ENCODE data around the gene GALNT7.

Gene GALNT7

GRCh38 chr4:173189117-173189693 lies 20.6 kb downstream of the GALNT7 start:
- Histone ChIP-seq H3K36me3 (no peaks in the 10 kb centered on the region), H3K27me3 (ENCODE audit: insufficient read depth, low read depth, severe bottlenecking) (no peaks in the 10 kb centered on the region)
- no peak for DNase-seq

DNA sequence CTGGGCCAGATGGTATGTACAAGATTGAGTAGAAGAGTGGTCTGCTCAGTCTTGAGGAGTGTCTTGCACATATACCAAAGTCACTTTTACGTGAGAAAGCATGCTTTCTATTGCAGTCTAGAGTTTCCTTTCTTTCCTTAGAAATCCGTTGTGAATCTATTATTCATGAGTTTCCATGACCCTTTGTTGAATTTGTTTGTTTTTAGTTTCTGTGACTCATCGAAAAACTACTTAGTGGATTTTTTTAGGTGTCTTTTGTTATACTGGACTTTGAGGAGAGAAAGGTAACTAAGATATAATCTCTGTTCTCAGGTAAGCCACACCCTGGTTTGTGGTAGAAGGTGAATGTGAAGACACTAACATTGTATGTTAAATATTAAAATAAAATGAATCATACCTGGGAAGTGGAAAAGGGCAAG lies 23.0 kb downstream of the GALNT7 start:
- no peak for DNase-seq
- Histone ChIP-seq H3K27ac (no peak overlapping the region), H3K4me3 (ENCODE audit: low read depth, low read length) (no peak overlapping the region)

More at GRCh38 chr4:173189117-173189693, 20.6 kb downstream of the GALNT7 start:
- no peaks in the 10 kb centered on the region for H3K9me3 ChIP-seq (ENCODE audit: severe bottlenecking)
- no peak overlapping the region for H3K27ac ChIP-seq
- TF ChIP-seq, protein P1, sequence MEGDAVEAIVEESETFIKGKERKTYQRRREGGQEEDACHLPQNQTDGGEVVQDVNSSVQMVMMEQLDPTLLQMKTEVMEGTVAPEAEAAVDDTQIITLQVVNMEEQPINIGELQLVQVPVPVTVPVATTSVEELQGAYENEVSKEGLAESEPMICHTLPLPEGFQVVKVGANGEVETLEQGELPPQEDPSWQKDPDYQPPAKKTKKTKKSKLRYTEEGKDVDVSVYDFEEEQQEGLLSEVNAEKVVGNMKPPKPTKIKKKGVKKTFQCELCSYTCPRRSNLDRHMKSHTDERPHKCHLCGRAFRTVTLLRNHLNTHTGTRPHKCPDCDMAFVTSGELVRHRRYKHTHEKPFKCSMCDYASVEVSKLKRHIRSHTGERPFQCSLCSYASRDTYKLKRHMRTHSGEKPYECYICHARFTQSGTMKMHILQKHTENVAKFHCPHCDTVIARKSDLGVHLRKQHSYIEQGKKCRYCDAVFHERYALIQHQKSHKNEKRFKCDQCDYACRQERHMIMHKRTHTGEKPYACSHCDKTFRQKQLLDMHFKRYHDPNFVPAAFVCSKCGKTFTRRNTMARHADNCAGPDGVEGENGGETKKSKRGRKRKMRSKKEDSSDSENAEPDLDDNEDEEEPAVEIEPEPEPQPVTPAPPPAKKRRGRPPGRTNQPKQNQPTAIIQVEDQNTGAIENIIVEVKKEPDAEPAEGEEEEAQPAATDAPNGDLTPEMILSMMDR (IDR thresholded peaks at IDR 0.05; ENCODE audit: low read depth, low read length): no peak
- no peak overlapping the region for H3K4me3 ChIP-seq (ENCODE audit: low read depth, low read length)

DNA sequence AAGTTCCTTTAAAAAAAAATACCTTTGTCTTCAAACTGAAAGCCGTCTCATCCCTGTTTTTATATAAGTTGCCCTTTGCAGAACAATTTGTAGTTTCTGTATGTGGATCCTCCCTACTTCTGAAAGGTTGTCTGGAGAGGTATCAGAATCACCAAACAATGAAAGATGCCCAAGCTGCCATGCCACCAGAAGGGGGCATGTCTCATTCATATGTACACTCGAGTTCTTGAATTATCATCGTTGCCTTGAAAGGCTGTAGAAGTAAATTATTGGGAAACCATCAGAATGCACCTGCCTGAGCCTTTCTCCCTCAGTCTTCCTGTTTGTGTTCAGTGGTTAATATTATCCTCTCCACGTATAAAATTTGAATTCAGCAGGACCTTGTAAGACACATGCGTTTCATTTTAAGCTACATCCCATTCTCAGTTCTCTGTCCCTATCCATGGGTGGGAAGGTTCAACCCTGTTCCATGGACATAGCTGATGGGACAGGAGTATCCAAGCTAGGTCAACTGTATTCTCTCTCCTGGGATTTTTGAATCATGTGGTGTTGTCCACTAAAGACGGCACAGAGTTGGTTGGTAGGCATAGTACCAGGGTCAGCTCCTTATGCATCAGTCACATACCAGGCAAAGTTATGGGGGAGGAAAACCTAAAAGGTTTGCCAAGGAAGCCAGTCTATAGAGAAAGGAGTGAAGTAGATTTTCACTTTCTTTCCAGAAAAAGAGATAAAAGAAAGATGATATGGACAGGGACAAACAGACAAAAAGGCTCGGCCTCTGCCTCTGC lies 24.0 kb downstream of the GALNT7 start:
- TF ChIP-seq, protein P1 (IDR thresholded peaks at IDR 0.05; ENCODE audit: low read depth, low read length): peak; percentile 33; the same call in 1 of the 2 replicates
- Histone ChIP-seq H3K36me3 (no peaks in the 10 kb centered on the region), H3K9me3 (ENCODE audit: severe bottlenecking) (no peaks in the 10 kb centered on the region), H3K27ac (no peak overlapping the region), H3K4me3 (ENCODE audit: low read depth, low read length) (no peak overlapping the region), H3K27me3 (ENCODE audit: insufficient read depth, low read depth, severe bottlenecking) (no peaks in the 10 kb centered on the region)
- DNase-seq: no peak

More for the DNA sequence above, 23.0 kb downstream of the GALNT7 start:
- TF ChIP-seq, protein P1 (IDR thresholded peaks at IDR 0.05; ENCODE audit: low read depth, low read length): no peak
- Histone ChIP-seq H3K36me3 (no peaks in the 10 kb centered on the region), H3K27me3 (ENCODE audit: insufficient read depth, low read depth, severe bottlenecking) (no peaks in the 10 kb centered on the region), H3K9me3 (ENCODE audit: severe bottlenecking) (no peaks in the 10 kb centered on the region)

DNA sequence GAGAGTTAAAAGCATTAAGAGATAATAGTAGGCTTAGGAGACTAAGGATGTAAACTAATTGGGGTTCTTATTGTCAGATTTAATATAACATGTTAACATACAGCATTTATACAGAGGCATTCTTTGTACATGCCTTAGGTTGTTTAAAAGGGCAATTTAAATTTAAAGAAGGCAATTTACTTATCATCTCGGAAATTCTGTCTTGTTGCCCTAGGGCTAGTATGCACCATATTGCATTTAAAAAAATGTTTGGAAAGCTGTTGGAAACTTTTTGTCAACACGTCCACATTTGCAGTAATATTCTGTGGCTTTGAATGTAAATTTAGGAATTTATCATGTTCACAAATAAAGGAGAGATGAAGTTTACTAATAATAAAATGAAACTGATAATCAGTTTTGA lies 25.5 kb downstream of the GALNT7 start:
- Histone ChIP-seq H3K27me3 (ENCODE audit: insufficient read depth, low read depth, severe bottlenecking) (no peaks in the 10 kb centered on the region), H3K36me3 (no peaks in the 10 kb centered on the region), H3K4me3 (ENCODE audit: low read depth, low read length) (no peak overlapping the region), H3K9me3 (ENCODE audit: severe bottlenecking) (no peaks in the 10 kb centered on the region), H3K27ac (no peak overlapping the region)
- DNase-seq: no peak
- TF ChIP-seq, protein P1 (IDR thresholded peaks at IDR 0.05; ENCODE audit: low read depth, low read length): no peak

DNA sequence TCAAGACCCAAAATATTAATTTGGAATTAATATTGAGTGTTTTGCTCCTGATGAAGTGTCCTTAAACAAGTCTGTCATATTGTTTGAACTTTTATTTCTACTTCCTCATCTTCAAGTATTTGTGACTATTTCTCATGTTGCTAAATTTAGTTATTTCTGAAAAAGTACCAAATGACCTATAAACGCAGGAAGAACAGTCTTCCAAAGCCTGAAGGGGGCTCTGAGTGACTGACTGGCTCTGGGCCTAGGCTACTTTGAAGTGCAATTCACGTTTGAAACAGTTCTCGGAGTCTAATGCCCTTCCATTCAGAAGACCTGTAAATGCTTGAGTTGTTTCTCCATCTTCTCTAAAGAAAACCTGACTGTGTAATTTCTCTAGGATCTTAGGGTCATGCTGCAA lies 26.5 kb downstream of the GALNT7 start:
- Histone ChIP-seq H3K9me3 (ENCODE audit: severe bottlenecking) (no peaks in the 10 kb centered on the region), H3K27ac (no peak overlapping the region), H3K36me3 (no peaks in the 10 kb centered on the region), H3K4me3 (ENCODE audit: low read depth, low read length) (no peak overlapping the region), H3K27me3 (ENCODE audit: insufficient read depth, low read depth, severe bottlenecking) (no peaks in the 10 kb centered on the region)
- DNase-seq: no peak
- TF ChIP-seq, protein P1 (IDR thresholded peaks at IDR 0.05; ENCODE audit: low read depth, low read length): no peak
